Breast epithelium (tissue), 3 donors: Measurements from ENCODE around the gene ARHGEF33.

Experiments used
- CTCF ChIP-seq, 3 donors: fragments of 450-650 bp; IDR thresholded peaks; one replicate each; pipeline ENCODE4 v1.5.1; 2016 to 2017; ENCODE audit warnings: antibody characterized with exemption in 3 of 3, mild to moderate bottlenecking in 3 of 3, moderate library complexity in 3 of 3
- POLR2A ChIP-seq: fragments of 450-650 bp; IDR thresholded peaks from one replicate; pipeline ENCODE4 v1.6.1; 2016; ENCODE audit warnings: antibody characterized with exemption, mild to moderate bottlenecking, moderate library complexity

- TF ChIP-seq POLR2A (no peak), CTCF (IDR thresholded peaks at IDR 0.05) (no peak)
These were observed 33.2 kb downstream of the ARHGEF33 start for GRCh38 chr2:38922902-38923301.
